HepG2 (cell line): ENCODE data around the gene ZNF584. TPM values are rescaled to one million over a fixed set of nuclear protein-coding genes. Genes with fewer than 3 reads are reported as not detected.

Source experiments
- ETV6 ChIP-seq: sonication (generic); formaldehyde crosslinking; conservative IDR thresholded peaks from 2 replicates; pipeline ENCODE4 v1.4.0; 2020; ENCODE audit warnings: missing genetic modification reagents
- FOXJ3 ChIP-seq: sonication (generic); formaldehyde crosslinking; IDR thresholded peaks from 2 replicates; pipeline ENCODE4 v1.4.0; 2020; ENCODE audit warnings: missing genetic modification reagents, mild to moderate bottlenecking, borderline replicate concordance
- FOXO1 ChIP-seq: sonication (generic); formaldehyde crosslinking; IDR thresholded peaks from 2 replicates; pipeline ENCODE4 v1.4.0; 2020; ENCODE audit warnings: missing genetic modification reagents
- GTF2F1 ChIP-seq: fragments of 150-350 bp; IDR thresholded peaks from 2 replicates; pipeline ENCODE4 v1.6.1; 2014; ENCODE audit warnings: low read length
- HOXA9 ChIP-seq: sonication (generic); formaldehyde crosslinking; IDR thresholded peaks from 2 replicates; pipeline ENCODE4 v1.8.1; 2022; ENCODE audit warnings: missing genetic modification reagents, mild to moderate bottlenecking, moderate library complexity, borderline replicate concordance
- KAT8 ChIP-seq: IDR thresholded peaks from 2 replicates; pipeline ENCODE4 v1.6.1; 2016; ENCODE audit warnings: missing genetic modification reagents, missing compliant biosample characterization
- KLF9 ChIP-seq: IDR thresholded peaks from 2 replicates; pipeline ENCODE4 v1.6.1; 2016; ENCODE audit warnings: low read depth
- MIER2 ChIP-seq: IDR thresholded peaks from 2 replicates; pipeline ENCODE4 v1.6.1; 2016; ENCODE audit warnings: missing biosample characterization, missing genetic modification reagents
- MXI1 ChIP-seq: IDR thresholded peaks from 3 replicates; pipeline ENCODE4 v1.6.1; 2012; ENCODE audit warnings: low read depth, low read length, inconsistent platforms, borderline replicate concordance
- NFATC3 ChIP-seq: sonication (generic); formaldehyde crosslinking; IDR thresholded peaks from 2 replicates; pipeline ENCODE4 v1.5.1; 2020; ENCODE audit warnings: mild to moderate bottlenecking, missing genetic modification reagents
- TBP ChIP-seq: sonication (generic); formaldehyde crosslinking; IDR thresholded peaks from 2 replicates; pipeline ENCODE4 v1.5.0; 2020; ENCODE audit warnings: missing genetic modification reagents
- ZBTB21 ChIP-seq: sonication (generic); formaldehyde crosslinking; IDR thresholded peaks from 2 replicates; pipeline ENCODE4 v1.4.0; 2020; ENCODE audit warnings: missing genetic modification reagents
- ZBTB7A ChIP-seq: sonication (generic); formaldehyde crosslinking; IDR thresholded peaks from 2 replicates; pipeline ENCODE4 v1.8.0; 2022; ENCODE audit warnings: mild to moderate bottlenecking, missing genetic modification reagents
- ZNF180 ChIP-seq: sonication (generic); formaldehyde crosslinking; IDR thresholded peaks from 2 replicates; pipeline ENCODE4 v1.4.0; 2020; ENCODE audit warnings: low read depth, missing genetic modification reagents, borderline replicate concordance
- ZNF660 ChIP-seq: sonication (generic); formaldehyde crosslinking; IDR thresholded peaks from 2 replicates; pipeline ENCODE4 v1.5.1; 2020; ENCODE audit warnings: mild to moderate bottlenecking, low read depth, missing genetic modification reagents, borderline replicate concordance
- ZNF780A ChIP-seq: sonication (generic); formaldehyde crosslinking; IDR thresholded peaks from 2 replicates; pipeline ENCODE4 v1.8.0; 2022; ENCODE audit warnings: mild to moderate bottlenecking, missing genetic modification reagents, moderate library complexity
- polyA plus RNA-seq, 8 experiments: library from polyadenylated mRNA; depleted of rRNA in 3 of 8; stranded (reverse) in 7 of 8; unstranded in 1 of 8; fragments of >200 nt; fragmentation: Illumina TruSeq in 4 of 8; extraction: Trizol in 4 of 8; gene quantifications; 2 replicates each; pipeline versions ENCODE4 v1.2.1 to v1.2.3, GENCODE V29; 2011 to 2016; ENCODE audit warnings: low read depth in 4 of 8, missing spikeins in 1 of 8, mixed read lengths in 1 of 8; ENCODE audit not compliant: insufficient read depth in 1 of 8
- total RNA-seq, 5 experiments: library from RNA; depleted of rRNA; stranded (reverse); fragments of >200 nt; fragmentation: Illumina TruSeq; extraction: Trizol; gene quantifications; 2 replicates each; pipeline ENCODE4 v1.2.3, GENCODE V29; 2016; ENCODE audit warnings: low read depth in 1 of 5
- TF ChIP-seq, protein P1 (sequence below): sonication (generic); formaldehyde crosslinking; IDR thresholded peaks from 2 replicates; pipeline ENCODE4 v1.5.1; 2020; ENCODE audit warnings: mild to moderate bottlenecking, moderate library complexity, missing genetic modification reagents
- TF ChIP-seq, protein P2 (sequence below): sonication (generic); formaldehyde crosslinking; IDR thresholded peaks from 2 replicates; pipeline ENCODE4 v1.4.0; 2020; ENCODE audit warnings: mild to moderate bottlenecking, missing genetic modification reagents
- TF ChIP-seq, protein P3 (sequence below): sonication (generic); formaldehyde crosslinking; IDR thresholded peaks from 2 replicates; pipeline ENCODE4 v1.8.0; 2022; ENCODE audit warnings: missing genetic modification reagents, mild to moderate bottlenecking, inconsistent platforms, borderline replicate concordance
- TF ChIP-seq, protein P4 (sequence below): sonication (generic); formaldehyde crosslinking; IDR thresholded peaks from 2 replicates; pipeline ENCODE4 v1.5.0; 2020; ENCODE audit warnings: mild to moderate bottlenecking, missing genetic modification reagents
- TF ChIP-seq, protein P5 (sequence below): sonication (generic); formaldehyde crosslinking; IDR thresholded peaks from 2 replicates; pipeline ENCODE4 v1.4.0; 2020; ENCODE audit warnings: missing genetic modification reagents; ENCODE audit errors: not compliant biosample characterization

Gene ZNF584
- total and polyA plus RNA-seq, 2 of the 13 experiments (the other 11 are each of a cell fraction or from before 2014, with no cell fraction given), result 2.4 to 7.0 TPM

DNA sequence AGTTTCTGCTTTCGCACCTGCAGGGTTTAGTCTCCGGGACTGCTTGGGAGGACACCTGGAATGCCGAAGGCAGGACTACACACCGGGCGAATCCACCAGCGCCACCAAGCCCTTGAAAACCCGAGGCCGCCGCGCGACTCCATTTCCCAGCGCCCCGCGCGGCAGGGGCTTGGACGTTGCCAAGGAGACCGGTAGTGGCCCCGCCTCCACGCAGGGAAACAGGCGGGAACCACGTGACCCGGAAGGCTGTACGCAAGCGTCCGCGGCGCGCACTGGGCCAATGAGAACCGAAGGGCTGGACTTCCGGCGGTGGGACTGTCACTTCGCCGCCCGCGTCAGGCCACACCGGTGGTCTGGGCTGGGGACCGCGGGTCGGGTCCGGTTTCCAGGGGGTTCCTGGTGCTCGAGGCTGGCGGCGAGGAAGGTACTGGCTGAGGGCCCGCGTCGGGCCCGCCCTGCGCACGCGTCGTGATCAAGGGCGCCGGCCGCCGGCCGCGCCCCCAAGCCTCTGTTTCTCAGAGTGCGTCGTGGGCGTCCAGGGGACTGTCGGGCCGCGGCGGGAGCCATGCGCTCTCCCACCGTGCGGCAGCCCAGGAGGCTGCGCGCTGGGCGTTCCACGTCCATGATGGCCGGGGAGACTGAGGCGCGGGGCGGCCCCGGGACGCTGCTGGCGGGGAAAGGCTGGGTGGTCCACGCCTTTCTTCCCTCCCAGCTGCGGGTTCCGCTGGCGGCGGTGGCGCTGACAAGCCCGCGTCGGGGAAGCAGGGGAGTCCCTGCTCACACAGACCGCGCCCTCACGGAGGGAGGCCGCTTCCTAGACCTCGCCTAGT, 58.5 kb downstream of the ZNF584 start, which contains the start of gene ZNF324 (continued):
- TF ChIP-seq KLF9 (no peak), NFATC3 (CRISPR knock-in tag) (no peak), GTF2F1 (no peak), ZBTB7A (CRISPR knock-in tag) (no peak), KAT8 (CRISPR knock-in tag) (peak; percentile 84), TBP (CRISPR knock-in tag) (no peak), MXI1 (peak; percentile 95), ETV6 (CRISPR knock-in tag) (no peak), MIER2 (CRISPR knock-in tag) (no peak), FOXJ3 (CRISPR knock-in tag) (no peak), ZNF780A (CRISPR knock-in tag) (no peak), HOXA9 (CRISPR knock-in tag) (no peak), FOXO1 (CRISPR knock-in tag) (no peak), ZNF660 (no peak), ZBTB21 (CRISPR knock-in tag) (no peak), ZNF180 (CRISPR knock-in tag) (no peak)
- TF ChIP-seq, protein P1, sequence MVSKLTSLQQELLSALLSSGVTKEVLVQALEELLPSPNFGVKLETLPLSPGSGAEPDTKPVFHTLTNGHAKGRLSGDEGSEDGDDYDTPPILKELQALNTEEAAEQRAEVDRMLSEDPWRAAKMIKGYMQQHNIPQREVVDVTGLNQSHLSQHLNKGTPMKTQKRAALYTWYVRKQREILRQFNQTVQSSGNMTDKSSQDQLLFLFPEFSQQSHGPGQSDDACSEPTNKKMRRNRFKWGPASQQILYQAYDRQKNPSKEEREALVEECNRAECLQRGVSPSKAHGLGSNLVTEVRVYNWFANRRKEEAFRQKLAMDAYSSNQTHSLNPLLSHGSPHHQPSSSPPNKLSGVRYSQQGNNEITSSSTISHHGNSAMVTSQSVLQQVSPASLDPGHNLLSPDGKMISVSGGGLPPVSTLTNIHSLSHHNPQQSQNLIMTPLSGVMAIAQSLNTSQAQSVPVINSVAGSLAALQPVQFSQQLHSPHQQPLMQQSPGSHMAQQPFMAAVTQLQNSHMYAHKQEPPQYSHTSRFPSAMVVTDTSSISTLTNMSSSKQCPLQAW (CRISPR knock-in tag), result peak; percentile 66; the same call in 1 of the 2 replicates
- TF ChIP-seq, protein P2, sequence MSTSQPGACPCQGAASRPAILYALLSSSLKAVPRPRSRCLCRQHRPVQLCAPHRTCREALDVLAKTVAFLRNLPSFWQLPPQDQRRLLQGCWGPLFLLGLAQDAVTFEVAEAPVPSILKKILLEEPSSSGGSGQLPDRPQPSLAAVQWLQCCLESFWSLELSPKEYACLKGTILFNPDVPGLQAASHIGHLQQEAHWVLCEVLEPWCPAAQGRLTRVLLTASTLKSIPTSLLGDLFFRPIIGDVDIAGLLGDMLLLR (CRISPR knock-in tag), result no peak
- TF ChIP-seq, protein P3, sequence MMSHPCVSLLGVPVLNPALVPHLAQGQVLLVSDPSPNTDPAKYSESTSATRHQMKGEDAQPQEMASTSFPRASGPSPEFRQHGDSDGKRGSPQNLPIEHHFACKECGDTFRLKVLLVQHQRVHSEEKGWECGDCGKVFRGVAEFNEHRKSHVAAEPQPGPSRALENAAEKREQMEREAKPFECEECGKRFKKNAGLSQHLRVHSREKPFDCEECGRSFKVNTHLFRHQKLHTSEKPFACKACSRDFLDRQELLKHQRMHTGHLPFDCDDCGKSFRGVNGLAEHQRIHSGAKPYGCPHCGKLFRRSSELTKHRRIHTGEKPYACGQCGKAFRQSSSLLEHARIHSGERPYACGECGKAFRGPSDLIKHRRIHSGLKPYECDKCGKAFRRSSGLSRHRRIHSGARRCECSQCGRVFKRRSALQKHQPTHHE (CRISPR knock-in tag), result no peak
- TF ChIP-seq, protein P4, sequence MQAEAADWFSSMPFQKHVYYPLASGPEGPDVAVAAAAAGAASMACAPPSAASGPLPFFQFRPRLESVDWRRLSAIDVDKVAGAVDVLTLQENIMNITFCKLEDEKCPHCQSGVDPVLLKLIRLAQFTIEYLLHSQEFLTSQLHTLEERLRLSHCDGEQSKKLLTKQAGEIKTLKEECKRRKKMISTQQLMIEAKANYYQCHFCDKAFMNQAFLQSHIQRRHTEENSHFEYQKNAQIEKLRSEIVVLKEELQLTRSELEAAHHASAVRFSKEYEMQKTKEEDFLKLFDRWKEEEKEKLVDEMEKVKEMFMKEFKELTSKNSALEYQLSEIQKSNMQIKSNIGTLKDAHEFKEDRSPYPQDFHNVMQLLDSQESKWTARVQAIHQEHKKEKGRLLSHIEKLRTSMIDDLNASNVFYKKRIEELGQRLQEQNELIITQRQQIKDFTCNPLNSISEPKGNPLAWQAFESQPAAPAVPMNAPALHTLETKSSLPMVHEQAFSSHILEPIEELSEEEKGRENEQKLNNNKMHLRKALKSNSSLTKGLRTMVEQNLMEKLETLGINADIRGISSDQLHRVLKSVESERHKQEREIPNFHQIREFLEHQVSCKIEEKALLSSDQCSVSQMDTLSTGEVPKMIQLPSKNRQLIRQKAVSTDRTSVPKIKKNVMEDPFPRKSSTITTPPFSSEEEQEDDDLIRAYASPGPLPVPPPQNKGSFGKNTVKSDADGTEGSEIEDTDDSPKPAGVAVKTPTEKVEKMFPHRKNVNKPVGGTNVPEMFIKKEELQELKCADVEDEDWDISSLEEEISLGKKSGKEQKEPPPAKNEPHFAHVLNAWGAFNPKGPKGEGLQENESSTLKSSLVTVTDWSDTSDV (CRISPR knock-in tag), result no peak
- TF ChIP-seq, protein P5, sequence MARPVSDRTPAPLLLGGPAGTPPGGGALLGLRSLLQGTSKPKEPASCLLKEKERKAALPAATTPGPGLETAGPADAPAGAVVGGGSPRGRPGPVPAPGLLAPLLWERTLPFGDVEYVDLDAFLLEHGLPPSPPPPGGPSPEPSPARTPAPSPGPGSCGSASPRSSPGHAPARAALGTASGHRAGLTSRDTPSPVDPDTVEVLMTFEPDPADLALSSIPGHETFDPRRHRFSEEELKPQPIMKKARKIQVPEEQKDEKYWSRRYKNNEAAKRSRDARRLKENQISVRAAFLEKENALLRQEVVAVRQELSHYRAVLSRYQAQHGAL, result no peak
